GM19468 (cell line): ENCODE measurements around the gene NAA60.
"Not testable (repeated sequence)": the region's sequence is repeated elsewhere in the genome, so short reads cannot be mapped to it uniquely, and the experiment has no call there.

Experiments used
- ATAC-seq: cut with Tn5 transposase; IDR thresholded peaks from one replicate; pipeline ENCODE4 v1.9.1; 2021; ENCODE audit warnings: mild to moderate bottlenecking, moderate library complexity, moderate number of reproducible peaks; ENCODE audit not compliant: unreplicated experiment; ENCODE audit errors: extremely low read depth

NAA60 gene

DNA sequence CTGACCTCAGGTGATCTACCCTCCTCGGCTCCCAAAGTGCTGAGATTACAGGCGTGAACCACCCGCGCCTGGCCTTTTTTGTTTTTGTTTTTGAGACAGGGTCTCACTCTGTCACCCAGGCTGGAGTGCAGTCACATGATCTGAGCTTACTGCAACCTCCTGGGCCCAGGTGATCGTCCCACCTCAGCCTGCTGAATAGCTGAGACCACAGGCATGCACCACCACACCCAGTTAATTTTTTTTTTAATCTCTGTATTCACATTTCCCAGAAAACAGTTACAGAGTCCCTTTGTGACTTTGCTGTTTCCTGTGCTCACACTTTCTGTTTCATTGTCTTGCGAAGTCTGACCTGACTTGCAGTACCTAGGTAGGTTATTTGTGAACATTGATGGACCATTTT, 60.0 kb downstream of the NAA60 start:
- ATAC-seq: no peak

DNA sequence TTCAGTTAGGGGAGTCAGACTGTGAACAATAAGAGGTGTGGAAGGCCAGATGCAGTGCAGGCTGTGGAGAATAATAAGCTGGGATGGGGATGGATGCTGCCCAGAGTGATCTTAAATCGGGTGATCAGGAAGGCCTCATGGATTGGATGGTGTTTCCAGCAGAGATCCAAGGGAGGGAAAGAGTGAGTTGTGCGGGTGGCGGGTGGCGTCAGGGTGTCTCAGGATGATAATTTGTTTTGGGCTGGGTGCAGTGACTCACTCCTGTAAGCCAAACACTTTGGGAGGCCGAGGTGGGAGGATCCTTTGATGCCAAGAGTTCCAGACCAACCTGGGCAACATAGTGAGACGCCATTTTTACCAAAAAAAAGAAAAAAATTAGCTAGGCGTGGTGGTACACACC, 65.3 kb downstream of the NAA60 start:
- no peak for ATAC-seq

DNA sequence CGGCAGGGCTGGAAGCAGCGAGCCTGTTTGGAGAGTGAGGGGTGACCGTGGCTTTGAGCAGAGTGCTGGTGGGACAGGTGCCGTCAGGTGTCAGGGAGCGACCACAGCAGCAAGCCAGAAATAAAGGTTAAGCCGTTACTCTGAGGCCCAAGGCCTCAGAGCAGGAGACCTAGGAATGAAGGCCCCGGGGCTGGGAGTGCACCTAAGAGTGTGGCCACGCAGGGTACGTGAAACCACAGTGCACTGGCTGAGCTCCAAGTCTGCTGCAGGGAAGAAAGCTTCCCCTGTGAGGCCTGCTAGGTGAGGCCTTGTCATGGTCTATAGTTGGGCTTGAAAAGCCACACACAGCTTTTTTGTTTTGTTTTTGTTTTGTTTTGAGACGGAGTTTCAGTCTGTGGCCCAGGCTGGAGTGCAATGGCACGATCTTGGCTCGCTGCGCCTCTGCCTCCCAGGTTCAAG, 66.0 kb downstream of the NAA60 start:
- ATAC-seq: no peak

DNA sequence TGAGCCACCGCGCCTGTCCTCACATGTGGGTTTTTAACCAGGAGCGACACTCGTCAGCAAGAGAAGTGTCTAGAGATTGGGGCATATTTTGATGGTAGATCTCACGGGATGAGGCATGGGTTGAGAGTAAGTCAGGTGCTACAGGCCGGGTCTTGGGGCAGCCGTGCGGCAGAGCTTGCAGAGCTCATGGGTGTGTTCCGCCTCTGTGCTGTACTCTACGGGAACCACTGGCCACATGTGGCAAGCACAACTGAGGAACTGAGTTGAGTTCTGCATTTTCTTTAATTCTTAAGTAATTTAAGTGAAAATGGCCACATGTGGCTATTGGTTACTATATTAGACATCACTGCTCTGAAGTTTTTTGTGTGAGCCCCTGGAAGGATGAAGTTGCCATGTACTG, 66.9 kb downstream of the NAA60 start:
- no peak for ATAC-seq

DNA sequence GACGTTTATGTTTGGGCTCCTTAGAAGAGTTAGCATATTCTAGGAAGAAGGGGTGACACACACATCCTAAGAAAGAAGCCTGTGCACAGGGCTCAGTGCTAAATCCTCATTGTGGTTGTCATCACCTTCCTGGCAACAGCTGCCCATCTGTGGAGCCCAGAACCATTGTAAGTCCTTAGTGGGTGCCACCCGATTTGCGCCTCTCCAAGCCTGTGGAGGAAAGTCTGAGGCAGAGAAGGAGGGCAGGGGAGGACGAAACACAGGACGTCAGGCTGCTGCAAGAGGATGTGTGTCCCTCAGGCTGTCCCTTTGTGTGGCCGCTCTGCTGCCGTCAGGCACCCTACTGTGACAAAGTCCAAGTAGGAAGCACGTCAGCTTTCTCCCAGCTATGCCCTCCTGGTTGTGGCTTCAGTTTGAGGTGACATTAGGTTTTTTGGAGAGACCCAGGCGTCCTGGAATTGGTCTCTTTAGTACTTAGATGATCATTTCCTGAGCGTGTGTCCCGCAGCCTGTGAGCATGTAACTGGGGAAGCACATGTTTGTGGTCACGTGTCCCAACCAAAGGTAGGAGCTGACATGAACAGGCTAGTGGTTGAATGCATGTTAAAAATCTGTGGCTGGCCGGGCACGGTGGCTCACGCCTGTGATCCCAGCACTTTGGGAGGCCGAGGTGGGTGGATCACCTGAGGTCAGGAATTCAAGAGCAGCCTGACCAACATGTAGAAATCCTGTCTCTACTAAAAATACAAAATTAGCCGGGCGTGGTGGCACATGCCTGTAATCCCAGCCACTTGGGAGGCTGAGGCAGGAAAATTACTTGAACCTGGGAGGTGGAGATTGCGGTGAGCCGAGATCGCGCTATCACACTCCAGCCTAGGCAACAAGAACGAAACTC, 68.1 kb downstream of the NAA60 start:
- no peak for ATAC-seq

DNA sequence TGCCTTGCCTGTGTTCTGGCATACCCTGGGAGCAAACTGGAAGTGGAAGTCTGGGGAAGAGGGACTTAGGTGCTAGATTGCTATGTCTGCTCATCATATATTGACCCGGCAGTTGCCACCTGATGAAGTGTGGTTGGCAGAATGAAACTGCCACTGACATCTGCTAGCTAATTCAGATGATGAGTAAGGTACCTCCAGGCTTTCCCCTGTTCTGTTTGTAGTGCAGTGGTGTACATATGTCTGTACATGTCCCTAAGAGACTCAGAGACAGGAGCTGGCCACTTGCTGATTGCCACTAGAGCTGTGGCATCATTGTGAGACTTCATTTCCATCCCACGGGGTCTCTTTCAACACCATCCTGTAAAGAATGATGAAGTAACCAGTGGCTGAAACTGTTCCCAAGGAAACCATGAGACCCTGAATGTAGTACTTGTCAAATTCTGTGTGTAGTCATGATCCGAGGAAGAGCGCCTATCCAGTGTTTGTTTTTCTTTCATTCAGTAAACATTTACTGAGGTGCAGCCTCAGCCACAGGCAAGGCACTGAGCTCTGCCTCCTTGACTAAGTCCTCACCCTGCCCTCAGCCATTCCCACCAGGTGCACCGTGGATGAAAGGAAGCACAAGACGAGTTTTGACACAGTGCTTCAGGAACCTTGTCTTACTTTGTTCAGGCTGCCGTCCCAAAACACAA, 70.6 kb downstream of the NAA60 start:
- ATAC-seq: no peak

DNA sequence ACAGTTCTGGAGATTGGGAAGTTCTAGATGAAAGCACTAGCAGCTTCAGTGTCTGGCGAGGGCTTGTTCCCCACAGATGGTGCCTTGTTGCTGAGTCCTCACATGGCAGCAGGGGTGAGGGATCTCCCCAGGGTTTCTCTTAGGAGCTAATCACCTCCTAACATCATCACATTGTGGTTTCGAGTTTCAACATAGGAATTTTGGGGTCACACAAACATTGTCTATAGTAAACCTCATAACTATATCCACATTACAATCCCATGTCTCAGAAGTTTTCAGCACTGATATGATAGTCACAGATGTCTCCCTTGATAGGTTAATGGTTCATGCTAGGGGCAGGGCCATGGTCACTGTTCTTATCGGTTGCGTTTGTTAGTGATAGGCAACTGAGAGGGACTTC, 71.1 kb downstream of the NAA60 start:
- no peak for ATAC-seq

DNA sequence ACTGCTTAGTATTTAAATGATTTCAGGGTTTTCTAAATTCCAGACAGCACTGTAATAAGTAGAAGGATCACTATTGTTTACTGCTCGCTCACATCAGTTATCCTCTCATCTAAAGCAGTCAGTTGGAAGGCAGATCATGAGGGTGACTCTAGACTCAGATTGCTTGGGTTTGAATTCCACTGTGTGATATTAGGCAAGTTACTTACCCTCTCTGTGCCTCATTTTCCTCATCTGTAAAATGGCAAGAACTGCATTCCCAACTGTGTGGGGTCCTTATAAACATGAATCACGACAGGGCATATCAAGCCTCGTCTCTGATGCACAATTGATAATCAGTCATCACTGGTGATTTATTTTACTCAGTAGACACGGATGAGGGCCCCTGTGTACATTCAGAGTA, 72.4 kb downstream of the NAA60 start:
- no peak for ATAC-seq

DNA sequence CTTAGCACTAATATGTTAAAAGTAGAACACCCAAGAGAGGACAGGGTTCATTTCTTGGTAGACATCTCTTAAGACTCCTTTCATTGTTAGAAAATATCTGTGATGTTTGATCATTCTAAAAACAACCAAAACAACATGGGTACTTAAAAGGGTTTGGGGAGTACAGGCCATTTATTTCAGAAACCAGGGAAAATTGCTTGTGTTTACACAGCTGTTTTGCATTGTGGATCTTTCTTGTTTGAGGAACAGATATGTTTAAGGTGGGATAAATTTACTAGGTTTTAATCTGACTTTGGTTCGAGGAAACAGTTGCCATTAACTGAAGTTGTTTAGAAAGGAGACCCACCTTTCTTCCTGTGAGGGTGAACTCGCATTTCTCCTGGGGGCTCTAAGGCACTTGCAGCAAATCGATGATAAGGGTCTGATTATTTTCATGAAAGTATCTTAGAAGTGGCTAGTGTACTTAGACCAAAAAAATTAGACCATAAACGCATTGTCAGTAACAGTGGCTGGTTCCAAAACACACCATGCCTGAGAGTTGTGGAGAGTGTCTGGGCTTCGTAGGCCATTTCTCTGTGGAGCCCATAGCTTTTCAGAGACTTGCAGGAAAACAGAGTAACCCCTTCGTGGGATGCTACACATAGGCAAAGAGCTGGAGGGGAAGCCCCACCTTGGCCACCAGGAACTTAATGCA, 75.0 kb downstream of the NAA60 start:
- ATAC-seq: no peak

DNA sequence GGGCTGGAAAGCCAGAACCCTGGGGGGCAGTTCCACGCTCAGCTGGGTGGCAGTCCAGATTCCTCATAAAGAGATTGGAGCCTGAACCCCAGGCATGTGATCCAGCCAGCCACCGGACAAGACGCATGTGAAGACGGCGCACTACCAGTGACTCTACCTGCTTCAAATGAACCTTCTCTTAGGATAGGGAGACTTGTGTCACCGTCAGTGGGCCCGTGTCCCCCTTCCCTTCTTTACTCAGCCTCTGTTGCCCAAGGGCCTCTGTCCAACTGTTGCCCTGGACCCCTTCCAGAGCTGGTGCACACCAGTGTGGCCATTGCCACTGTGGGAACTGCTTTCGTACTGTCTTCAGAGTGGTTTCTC, 75.5 kb downstream of the NAA60 start:
- ATAC-seq: no peak

DNA sequence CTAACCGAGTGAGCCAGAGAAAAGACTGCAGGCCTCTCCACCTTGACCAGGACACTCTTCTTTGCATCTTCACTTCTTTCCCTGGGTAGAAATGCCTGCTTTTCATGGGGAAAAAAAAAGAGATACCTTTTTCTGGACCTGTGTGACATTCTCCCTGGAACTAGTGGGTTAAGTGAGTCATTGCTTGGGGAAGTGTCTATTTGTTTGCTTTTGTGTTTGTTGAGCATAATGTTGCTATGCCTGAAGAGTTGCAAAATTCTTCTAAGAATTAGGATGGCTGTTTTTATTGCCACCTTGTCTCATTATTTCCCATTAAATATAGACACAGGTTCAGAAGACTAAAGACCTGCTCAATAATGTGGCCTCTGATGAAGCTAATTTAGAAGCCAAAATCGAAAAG, 76.1 kb downstream of the NAA60 start:
- no peak for ATAC-seq

DNA sequence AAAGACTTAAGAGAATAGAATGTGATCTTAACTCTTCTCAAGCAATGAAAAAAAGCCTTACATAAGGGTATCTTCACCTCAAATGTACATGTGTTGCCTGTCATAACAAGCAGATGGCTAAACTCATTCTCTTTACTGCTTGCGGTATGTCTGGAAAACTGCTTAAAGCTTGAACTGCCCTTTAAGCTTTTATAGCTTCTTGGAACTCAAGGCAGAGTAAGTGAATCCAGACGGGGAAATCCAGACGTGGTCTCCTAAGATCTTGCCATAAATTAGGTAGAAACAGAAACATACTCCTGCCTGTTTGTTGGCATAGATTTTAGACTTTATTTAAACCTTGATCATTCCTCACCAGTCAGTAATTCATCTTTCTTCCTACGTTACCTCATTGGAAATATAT, 76.9 kb downstream of the NAA60 start:
- no peak for ATAC-seq

DNA sequence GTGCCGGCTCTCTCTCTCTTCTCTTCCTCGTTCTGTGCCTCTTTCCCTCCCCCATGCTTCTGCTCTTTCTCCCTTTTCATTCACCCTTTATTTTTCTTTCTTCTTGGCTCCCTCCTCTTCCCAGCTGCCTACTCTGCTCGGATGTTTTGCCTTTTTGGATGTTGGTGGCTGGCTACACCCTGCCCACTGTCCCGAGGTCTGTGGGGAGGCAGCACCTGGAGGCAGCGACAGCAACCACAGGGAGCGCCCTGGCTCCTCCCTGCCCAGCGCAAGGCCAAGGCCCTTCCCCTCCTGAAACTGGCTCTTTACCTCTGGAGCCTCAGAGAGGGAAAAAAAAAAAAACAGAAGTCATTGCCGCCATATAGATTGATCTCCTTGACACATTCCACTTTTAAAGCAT, 77.4 kb downstream of the NAA60 start:
- ATAC-seq: no peak

DNA sequence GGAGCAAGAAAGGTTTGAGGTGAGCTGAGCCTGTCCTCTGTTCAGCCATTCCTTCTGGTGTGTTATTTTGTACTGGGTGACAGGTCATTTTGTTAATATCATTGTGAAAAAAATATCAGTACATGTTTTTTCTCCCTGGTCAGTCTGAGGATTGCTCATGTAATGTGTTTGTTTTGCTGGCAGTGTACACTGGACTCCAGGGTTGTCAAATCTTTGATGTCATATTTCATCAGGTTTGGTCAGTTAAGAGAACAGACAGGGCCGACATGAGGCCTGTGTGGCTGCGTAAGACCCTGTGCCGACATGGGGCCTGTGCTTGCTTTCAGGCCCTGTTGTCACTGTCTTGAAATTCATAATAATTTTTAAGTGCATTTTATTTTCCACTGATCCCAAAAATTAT, 79.8 kb downstream of the NAA60 start:
- no peak for ATAC-seq

DNA sequence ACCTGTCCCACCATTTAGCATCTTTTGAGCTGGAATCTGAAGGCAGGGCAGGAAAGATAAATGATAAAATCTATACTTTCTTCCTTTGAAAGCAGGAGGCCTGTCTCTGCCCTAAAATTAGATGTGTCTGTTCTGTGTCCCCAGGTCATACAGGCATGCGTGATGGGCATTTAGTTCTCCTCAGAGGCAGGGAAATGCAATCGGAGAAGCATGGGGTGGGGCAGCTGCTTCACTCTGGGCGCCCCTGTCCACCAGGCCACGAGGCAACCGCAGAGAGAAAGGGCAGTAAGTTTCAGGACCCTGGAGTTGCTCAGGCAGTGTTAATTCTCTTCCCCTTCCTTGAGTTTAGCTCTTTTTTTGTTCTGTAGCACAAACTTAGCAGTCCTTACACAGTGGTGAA, 82.5 kb downstream of the NAA60 start:
- no peak for ATAC-seq

DNA sequence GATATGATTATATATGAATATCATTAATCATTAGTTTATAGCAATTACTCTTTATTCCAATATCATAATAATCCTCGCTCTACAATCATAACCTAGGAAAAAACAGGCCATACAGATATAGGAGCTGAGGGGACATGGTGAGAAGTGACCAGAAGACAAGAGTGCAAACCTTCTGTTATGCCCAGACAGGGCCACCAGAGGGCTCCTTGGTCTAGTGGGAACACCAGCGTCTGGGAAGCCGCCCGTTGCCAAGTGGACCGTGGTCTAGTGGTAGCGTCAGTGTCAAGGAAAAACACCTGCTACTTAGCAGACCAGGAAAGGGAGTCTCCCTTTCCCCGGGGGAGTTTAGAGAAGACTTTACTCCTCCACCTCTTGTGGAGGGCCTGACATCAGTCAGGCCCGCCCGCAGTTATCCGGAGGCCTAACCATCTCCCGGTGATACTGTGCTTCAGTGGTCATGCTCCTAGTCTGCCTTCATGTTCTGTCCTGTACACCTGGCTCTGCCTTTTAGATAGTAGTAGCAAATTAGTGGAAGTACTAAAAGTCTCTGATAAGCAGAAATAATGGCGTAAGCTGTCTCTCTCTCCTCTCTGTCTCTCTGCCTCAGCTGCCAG, 83.8 kb downstream of the NAA60 start:
- not testable (repeated sequence) for ATAC-seq

DNA sequence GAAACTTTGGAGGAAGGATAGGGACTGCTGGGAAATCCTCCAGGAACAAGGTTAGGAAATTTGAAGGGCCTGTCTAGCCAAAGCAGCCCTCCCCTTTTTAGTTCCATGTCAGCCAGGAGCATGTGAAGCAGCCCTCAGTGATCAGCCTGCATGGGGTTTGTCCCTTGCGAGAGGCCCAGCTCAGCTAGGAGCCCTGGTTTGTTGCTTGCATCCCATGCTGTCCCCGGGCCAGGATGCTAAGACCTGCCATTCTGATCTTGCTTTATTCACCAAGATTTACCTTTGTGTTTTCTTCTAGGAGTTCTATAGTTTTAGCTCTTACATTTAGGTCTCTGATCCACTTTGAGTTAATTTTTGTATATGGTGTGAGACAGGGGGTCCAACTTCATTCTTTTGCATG, 84.9 kb downstream of the NAA60 start:
- no peak for ATAC-seq

DNA sequence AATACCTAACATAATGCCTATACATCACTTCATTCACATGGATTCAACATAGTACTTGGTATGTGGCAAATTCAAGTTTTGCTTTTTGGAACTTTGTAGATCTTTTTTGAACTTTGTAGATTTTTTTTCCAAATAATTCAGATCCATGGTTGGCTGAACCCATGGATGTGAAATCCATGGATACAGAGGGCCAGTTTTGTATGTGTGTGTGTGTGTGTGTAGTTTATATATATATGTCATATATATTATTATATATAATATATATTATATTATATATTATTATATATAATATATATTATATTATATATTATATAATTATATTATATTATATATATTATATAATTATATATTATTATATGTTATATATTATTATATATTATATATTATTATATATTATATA, 85.7 kb downstream of the NAA60 start:
- no peak for ATAC-seq

DNA sequence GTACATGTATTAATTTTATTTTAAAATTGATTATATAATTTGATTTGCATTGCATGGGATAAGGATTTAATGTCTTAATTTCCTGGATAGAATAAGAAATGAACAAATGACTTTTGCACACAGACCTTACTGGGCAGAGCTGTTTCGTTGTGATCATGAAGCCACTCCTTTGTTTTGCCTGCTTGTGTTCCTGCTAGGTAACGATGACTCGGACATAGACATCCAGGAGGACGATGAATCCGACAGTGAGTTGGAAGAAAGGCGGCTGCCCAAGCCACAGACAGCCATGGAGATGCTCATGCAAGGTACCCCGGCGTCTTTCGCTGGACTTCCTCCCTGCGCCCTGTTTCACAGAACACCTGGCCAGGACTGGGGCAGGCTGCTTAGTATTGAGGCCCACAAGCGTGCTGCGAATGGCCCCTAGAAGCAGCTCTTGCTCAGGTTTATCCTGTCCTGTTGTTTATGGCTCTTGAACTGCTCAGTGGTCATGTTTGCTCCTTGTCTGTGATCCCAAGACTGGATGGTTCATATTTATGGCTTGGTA, 87.0 kb downstream of the NAA60 start:
- no peak for ATAC-seq

DNA sequence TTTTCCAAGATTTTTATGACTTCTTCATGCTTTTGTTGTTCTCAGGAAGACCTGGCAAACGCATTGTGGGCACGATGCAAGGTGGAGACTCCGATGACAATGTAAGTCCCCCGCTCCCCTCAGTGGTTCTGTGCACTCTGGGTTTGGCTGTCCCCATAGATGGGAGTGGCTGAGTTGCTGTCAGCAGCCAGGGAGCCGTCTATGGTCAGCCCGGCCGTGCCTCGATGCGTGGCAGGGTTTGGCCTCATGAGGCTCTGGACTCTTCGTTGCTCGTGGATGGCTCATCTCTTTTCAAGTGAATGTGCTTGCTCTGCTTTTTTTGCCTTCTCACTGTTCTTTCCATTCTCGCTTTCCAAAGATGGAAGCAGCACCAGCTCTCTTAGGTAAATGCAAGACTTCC, 89.3 kb downstream of the NAA60 start:
- no peak for ATAC-seq
